ENCODE data around the gene MAP1LC3B.

DNA sequence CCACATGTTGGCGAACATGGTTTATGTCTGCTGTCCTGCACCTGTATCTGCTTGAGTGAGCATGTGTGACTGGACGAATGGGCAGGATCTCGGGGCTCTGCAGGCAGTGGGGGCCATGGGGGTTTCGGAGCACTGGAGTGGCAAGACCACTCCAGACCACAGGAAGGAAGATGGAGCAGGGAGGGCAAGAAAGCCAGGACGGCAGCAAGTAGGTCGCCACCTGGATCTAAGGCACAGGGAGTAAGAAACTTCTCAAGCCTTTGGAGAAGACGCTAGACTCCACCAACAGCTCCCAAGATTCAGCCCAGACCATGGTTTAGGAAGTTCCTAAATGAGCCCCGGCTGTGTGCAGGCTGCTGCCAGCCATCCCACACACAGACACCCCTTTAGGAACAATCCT is 42.1 kb upstream of the MAP1LC3B start:
- no peak for TF ChIP-seq EZH2 (IDR thresholded peaks at IDR 0.05; ENCODE audit: insufficient read depth, poor library complexity, severe bottlenecking)
- no peak for TF ChIP-seq EZH2phosphoT487 (IDR thresholded peaks at IDR 0.05; ENCODE audit: insufficient read depth, low read depth)

Data from GM23248 (cell line).